DND-41 (cell line): ENCODE results near the gene PWWP2B.

ENCODE experiments used
- ATAC-seq: fragments of 200-7000 bp; cut with Tn5 transposase; 3 replicates; pipeline ENCODE4 v1.9.1; 2021; ENCODE audit warnings: low read depth; ENCODE audit not compliant: insufficient read depth
- DNase-seq: peaks from one replicate; pipeline ENCODE4 v3.0.0-alpha.2; 2020
- H2AFZ ChIP-seq: 2 replicates; pipeline ENCODE4 v1.6.0; 2012; ENCODE audit warnings: low read depth, low read length
- H3K27ac ChIP-seq: 2 replicates; pipeline ENCODE4 v1.5.1; 2012; ENCODE audit warnings: low read length, inconsistent platforms
- H3K27me3 ChIP-seq: fragments of 200-600 bp; sonication (generic); 2 replicates; pipeline ENCODE4 v1.6.0; 2012; ENCODE audit warnings: low read length, mild to moderate bottlenecking, inconsistent platforms; ENCODE audit not compliant: insufficient read depth, poor library complexity
- H3K36me3 ChIP-seq: 2 replicates; pipeline ENCODE4 v1.5.1; 2012; ENCODE audit warnings: low read length, inconsistent platforms; ENCODE audit not compliant: insufficient read depth
- H3K4me1 ChIP-seq: 2 replicates; pipeline ENCODE4 v1.5.1; 2012; ENCODE audit warnings: mild to moderate bottlenecking, low read length; ENCODE audit not compliant: insufficient read depth
- H3K4me2 ChIP-seq: 2 replicates; pipeline ENCODE4 v1.6.0; 2012; ENCODE audit warnings: mild to moderate bottlenecking, moderate library complexity, low read length, inconsistent platforms; ENCODE audit not compliant: insufficient read depth
- H3K4me3 ChIP-seq, 2 experiments: fragments of 200-600 bp in 1 of 2; shearing (Covaris generic) in 1 of 2; 2 replicates each; pipeline ENCODE4 v1.5.1; 2012 to 2016; ENCODE audit warnings: inconsistent platforms in 2 of 2, low read length in 2 of 2, mild to moderate bottlenecking in 2 of 2, low read depth in 1 of 2, moderate library complexity in 1 of 2
- H3K79me2 ChIP-seq: 2 replicates; pipeline ENCODE4 v1.6.0; 2012; ENCODE audit warnings: low read length, inconsistent platforms; ENCODE audit not compliant: insufficient read depth
- H3K9ac ChIP-seq: 2 replicates; pipeline ENCODE4 v1.6.0; 2012; ENCODE audit warnings: low read depth, mild to moderate bottlenecking, inconsistent platforms, low read length, moderate library complexity
- H3K9me3 ChIP-seq: 2 replicates; pipeline ENCODE4 v1.5.1; 2012; ENCODE audit warnings: low read length, moderate library complexity, mild to moderate bottlenecking, inconsistent platforms; ENCODE audit not compliant: insufficient read depth, severe bottlenecking
- H4K20me1 ChIP-seq: 2 replicates; pipeline ENCODE4 v1.6.0; 2012; ENCODE audit warnings: low read length; ENCODE audit not compliant: insufficient read depth
- EZH2 ChIP-seq: IDR thresholded peaks from 3 replicates; pipeline ENCODE4 v1.6.1; 2012; ENCODE audit warnings: borderline replicate concordance, low read depth, mild to moderate bottlenecking, moderate library complexity, low read length, inconsistent platforms; ENCODE audit not compliant: severe bottlenecking
- TF ChIP-seq, protein P1 (sequence below): IDR thresholded peaks from 2 replicates; pipeline ENCODE4 v1.5.1; 2012; ENCODE audit warnings: borderline replicate concordance, low read length, moderate library complexity, mild to moderate bottlenecking; ENCODE audit not compliant: poor library complexity, severe bottlenecking; ENCODE audit errors: extremely low read depth

The PWWP2B gene

DNA sequence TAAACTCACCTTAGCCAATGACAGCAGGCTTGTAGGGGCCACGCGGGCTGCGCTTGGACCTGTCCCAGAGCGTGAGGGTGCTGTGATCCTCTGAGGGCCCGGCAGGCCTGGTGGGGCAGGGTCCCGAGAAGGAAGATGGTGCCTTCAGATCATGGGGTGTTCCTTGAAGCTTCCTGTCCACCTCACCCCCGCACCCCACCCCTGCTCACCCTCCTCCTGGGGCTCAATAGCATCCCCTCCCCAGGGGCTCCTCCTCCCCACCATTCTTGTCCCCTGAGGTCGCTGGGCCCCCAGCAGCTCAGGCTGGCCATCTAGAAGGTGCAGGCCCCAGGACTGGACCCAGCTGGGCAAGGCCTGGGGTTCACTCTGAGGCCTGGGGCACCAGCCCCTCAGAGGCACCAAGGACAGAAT, 33.9 kb downstream of the PWWP2B start:
- no peak for TF ChIP-seq EZH2
- TF ChIP-seq, protein P1, sequence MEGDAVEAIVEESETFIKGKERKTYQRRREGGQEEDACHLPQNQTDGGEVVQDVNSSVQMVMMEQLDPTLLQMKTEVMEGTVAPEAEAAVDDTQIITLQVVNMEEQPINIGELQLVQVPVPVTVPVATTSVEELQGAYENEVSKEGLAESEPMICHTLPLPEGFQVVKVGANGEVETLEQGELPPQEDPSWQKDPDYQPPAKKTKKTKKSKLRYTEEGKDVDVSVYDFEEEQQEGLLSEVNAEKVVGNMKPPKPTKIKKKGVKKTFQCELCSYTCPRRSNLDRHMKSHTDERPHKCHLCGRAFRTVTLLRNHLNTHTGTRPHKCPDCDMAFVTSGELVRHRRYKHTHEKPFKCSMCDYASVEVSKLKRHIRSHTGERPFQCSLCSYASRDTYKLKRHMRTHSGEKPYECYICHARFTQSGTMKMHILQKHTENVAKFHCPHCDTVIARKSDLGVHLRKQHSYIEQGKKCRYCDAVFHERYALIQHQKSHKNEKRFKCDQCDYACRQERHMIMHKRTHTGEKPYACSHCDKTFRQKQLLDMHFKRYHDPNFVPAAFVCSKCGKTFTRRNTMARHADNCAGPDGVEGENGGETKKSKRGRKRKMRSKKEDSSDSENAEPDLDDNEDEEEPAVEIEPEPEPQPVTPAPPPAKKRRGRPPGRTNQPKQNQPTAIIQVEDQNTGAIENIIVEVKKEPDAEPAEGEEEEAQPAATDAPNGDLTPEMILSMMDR, result no peak
- no peak for ATAC-seq
- Histone ChIP-seq H3K27me3 (no peaks in the 10 kb centered on the region), H3K79me2 (no peaks in the 10 kb centered on the region), H3K36me3 (no peaks in the 10 kb centered on the region; the same call in 1 of the 2 replicates), H4K20me1 (no peaks in the 10 kb centered on the region; the same call in 1 of the 2 replicates), H3K4me3 (no peak overlapping the region), H3K9me3 (no peaks in the 10 kb centered on the region), H3K4me2 (no peak overlapping the region), H3K9ac (no peak overlapping the region), H3K4me1 (no peaks in the 10 kb centered on the region), H3K27ac (no peak overlapping the region), H2AFZ (no peak overlapping the region)
- no peak for DNase-seq

DNA sequence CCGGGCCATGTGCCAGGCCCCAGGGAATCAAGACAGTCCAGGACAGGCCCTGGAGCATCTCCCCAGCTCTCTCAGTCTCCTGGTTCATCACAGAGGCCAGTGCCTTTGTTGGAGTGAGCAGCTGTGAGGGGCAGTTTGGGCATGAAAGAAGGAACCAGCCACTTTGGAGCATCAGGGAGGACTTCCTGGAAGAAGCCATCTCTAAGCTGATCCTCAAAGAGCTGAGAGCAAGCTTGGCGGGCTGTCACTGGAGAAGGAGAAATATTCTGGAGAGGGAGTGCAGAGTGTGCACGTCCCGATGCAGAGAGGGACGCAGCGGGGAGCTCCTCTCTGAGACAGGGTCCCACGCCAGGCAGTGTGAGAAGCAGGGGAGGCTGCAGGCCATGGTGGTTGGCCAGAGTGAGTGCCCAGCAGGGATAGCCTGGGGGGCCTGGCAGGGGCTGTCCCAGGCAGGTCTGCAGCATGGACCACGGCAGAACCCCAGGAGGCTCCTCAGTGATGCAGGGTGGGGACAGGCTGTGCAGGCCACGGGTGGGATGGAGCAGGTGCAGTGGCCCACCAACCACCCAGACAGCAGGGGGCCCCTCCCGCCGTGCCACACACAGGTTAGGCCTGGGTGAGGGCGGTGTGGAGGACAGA, 34.7 kb downstream of the PWWP2B start:
- H3K4me2 ChIP-seq, result no peak overlapping the region
- no peak overlapping the region for H3K9ac ChIP-seq
- H4K20me1 ChIP-seq, result no peaks in the 10 kb centered on the region; the same call in 1 of the 2 replicates
- no peaks in the 10 kb centered on the region for H3K4me1 ChIP-seq
- no peak overlapping the region for H3K4me3 ChIP-seq
- no peaks in the 10 kb centered on the region; the same call in 1 of the 2 replicates for H3K36me3 ChIP-seq
- TF ChIP-seq, protein P1, result no peak
- TF ChIP-seq EZH2, result no peak
- H3K79me2 ChIP-seq, result no peaks in the 10 kb centered on the region
- DNase-seq, result no peak
- no peaks in the 10 kb centered on the region for H3K27me3 ChIP-seq
- ATAC-seq, result no peak
- H2AFZ ChIP-seq, result no peak overlapping the region
- H3K9me3 ChIP-seq, result no peaks in the 10 kb centered on the region
- no peak overlapping the region for H3K27ac ChIP-seq

DNA sequence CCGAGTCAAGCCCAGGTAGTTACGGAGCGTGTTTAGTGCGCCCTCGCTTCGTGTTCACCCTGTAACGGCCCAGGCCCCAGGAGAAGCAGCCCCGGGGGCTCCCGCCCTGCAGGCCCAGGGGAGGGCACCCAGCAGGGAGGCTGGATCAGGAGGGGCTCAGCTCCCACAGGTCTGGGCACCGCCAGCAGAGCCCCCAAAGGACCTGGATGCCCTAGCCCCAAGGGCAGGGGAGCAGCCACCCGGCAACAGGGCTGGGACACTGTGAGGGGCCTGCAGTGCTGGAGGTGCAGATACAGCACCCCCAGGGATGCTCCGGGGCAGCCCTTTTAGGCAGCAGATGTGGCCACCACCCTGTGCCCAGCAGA, 35.2 kb downstream of the PWWP2B start:
- Histone ChIP-seq H2AFZ (no peak overlapping the region), H3K4me1 (no peaks in the 10 kb centered on the region), H3K9ac (no peak overlapping the region), H3K27me3 (no peaks in the 10 kb centered on the region), H3K27ac (no peak overlapping the region), H3K36me3 (no peaks in the 10 kb centered on the region; the same call in 1 of the 2 replicates), H4K20me1 (no peaks in the 10 kb centered on the region; the same call in 1 of the 2 replicates), H3K4me2 (no peak overlapping the region), H3K79me2 (no peaks in the 10 kb centered on the region), H3K9me3 (no peaks in the 10 kb centered on the region), H3K4me3 (no peak overlapping the region)
- DNase-seq (no peak), ATAC-seq (no peak)
- TF ChIP-seq, protein P1, result no peak
- no peak for TF ChIP-seq EZH2
